Right lobe of liver (tissue), 4 donors: ENCODE results near the gene MORC2.

Source experiments
- CTCF ChIP-seq, 4 donors: fragments of 200-600 bp in 3 of 4; fragments of 450-650 bp in 1 of 4; IDR thresholded peaks; one replicate each; pipeline versions ENCODE4 v1.5.1 to v1.8.0; 2016 to 2022; ENCODE audit warnings: antibody characterized with exemption in 4 of 4, mild to moderate bottlenecking in 2 of 4
- POLR2A ChIP-seq: fragments of 450-650 bp; IDR thresholded peaks from one replicate; pipeline ENCODE4 v1.6.1; 2017; ENCODE audit warnings: antibody characterized with exemption, mild to moderate bottlenecking
- donor health status: DM: no; HTN: no; CAD: no.
- donor health status: DM: no; HTN: no; CAD: no.
- donor health status: DM: no; HTN: yes; CAD: no.

DNA sequence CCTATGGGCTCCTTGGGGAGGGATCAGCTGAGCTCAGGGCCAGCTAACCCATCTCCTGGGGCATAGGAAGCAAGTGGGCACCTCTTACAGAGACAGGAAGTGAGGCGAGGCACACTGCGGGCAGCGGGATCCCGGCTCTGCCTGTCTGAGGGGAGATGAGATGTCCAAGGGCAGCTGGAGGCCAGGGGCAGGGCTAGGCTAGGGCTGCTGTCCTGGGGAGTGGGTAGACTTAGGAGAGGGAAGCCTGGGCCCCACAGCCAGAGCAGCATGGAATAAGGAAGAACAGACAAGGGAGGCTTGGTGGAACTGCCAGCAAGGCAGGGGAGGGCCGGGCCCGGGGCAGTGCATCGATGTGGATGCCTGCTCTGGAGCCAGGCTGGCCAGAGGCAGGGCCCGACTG lies 76.3 kb downstream of the MORC2 start:
- TF ChIP-seq CTCF (IDR thresholded peaks at IDR 0.05): no peak
- no peak for TF ChIP-seq POLR2A
